HFFc6 (cell line): ENCODE data around the gene CORIN. TPM values are rescaled to one million over a fixed set of nuclear protein-coding genes. Genes with fewer than 3 reads are reported as not detected.

Experiments used
- DNase-seq: peaks from one replicate; pipeline ENCODE4 v3.0.0-alpha.2; 2018
- H3K27ac Mint-ChIP-seq: 2 replicates; pipeline ENCODE4 v1.8.0; 2020; ENCODE audit warnings: mild to moderate bottlenecking, mixed read lengths
- H3K27me3 Mint-ChIP-seq: 2 replicates; pipeline ENCODE4 v1.8.0; 2021; ENCODE audit warnings: mild to moderate bottlenecking, moderate library complexity, mixed read lengths; ENCODE audit not compliant: insufficient read depth
- H3K36me3 Mint-ChIP-seq: 2 replicates; pipeline ENCODE4 v1.8.0; 2021; ENCODE audit warnings: low read depth, mixed read lengths
- H3K4me1 Mint-ChIP-seq: 2 replicates; pipeline ENCODE4 v1.8.0; 2020; ENCODE audit warnings: low read depth, mixed read lengths
- H3K4me3 Mint-ChIP-seq: 2 replicates; pipeline ENCODE4 v1.8.0; 2020; ENCODE audit warnings: mild to moderate bottlenecking, moderate library complexity, mixed read lengths
- H3K9me3 Mint-ChIP-seq: 2 replicates; pipeline ENCODE4 v1.8.0; 2020; ENCODE audit warnings: mild to moderate bottlenecking, mixed read lengths
- total RNA-seq, 6 experiments: library from RNA; stranded (reverse); fragmentation: NEBNext Ultra II Directional; extraction: Animal tissue kit (Norgen Biotek cat#: 25700); gene quantifications; 2 replicates in 1 of 6; 3 replicates in 5 of 6; pipeline ENCODE4 v1.2.3, GENCODE V29; 2021
- TF ChIP-seq, protein P1 (sequence below): fragments of 200-600 bp; sonication (generic); IDR thresholded peaks from 2 replicates; pipeline ENCODE4 v1.5.0; 2021; ENCODE audit warnings: antibody characterized with exemption, mild to moderate bottlenecking

CORIN gene
- total RNA-seq, 6 experiments from 2014 or later: 0.07 to 1.0 (median 0.31) TPM

DNA sequence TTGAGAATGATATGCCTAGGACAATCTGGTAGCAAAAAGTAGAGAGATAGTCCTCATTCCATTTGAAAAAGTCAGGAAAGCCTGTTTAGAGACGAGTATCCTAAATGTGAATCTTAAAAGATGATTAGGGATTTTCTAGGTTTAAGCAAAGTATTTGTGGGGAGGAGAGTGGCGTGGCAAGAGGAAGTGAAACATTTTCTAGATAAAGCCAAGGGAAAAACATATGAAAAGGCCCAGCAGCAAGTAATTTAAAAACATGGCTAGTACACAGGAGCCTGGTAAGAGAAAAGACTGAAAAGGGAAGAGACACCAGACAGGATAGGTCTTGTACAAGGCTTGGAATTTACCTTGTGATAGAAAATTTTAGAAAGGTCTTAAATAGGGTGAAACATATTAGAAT is 45.9 kb downstream of the CORIN start:
- TF ChIP-seq, protein P1, sequence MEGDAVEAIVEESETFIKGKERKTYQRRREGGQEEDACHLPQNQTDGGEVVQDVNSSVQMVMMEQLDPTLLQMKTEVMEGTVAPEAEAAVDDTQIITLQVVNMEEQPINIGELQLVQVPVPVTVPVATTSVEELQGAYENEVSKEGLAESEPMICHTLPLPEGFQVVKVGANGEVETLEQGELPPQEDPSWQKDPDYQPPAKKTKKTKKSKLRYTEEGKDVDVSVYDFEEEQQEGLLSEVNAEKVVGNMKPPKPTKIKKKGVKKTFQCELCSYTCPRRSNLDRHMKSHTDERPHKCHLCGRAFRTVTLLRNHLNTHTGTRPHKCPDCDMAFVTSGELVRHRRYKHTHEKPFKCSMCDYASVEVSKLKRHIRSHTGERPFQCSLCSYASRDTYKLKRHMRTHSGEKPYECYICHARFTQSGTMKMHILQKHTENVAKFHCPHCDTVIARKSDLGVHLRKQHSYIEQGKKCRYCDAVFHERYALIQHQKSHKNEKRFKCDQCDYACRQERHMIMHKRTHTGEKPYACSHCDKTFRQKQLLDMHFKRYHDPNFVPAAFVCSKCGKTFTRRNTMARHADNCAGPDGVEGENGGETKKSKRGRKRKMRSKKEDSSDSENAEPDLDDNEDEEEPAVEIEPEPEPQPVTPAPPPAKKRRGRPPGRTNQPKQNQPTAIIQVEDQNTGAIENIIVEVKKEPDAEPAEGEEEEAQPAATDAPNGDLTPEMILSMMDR: no peak
- H3K27me3 Mint-ChIP-seq: peaks cover 2% of the 10 kb centered on the region; the same call in 1 of the 2 replicates
- H3K27ac Mint-ChIP-seq: no peak overlapping the region
- H3K4me1 Mint-ChIP-seq: no peaks in the 10 kb centered on the region
- no peak overlapping the region for H3K4me3 Mint-ChIP-seq
- no peaks in the 10 kb centered on the region for H3K9me3 Mint-ChIP-seq
- no peak for DNase-seq
- H3K36me3 Mint-ChIP-seq: no peaks in the 10 kb centered on the region

DNA sequence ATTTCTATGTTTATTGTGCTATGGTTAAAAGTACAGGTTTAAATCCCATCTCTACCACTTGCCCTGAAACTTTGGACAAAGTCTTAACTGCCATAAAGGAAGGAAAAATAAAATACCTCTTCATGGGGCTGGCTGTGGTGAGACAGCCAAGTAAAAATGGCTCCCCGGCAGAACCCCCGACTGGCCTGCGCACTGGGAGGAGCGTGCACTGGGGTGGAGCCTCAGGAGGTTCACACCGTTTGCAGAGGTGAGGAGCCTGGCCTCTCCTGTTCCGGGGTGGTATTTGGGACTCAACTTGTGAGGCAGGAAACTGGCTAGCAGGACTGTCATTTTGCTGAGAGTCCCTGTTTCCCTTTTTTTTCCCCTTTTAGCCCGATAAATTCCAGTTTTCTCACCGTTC is 47.8 kb downstream of the CORIN start:
- Mint-ChIP-seq H3K27ac (no peak overlapping the region), H3K36me3 (no peaks in the 10 kb centered on the region), H3K9me3 (no peaks in the 10 kb centered on the region), H3K4me3 (no peak overlapping the region), H3K4me1 (no peaks in the 10 kb centered on the region), H3K27me3 (peaks cover 3% of the 10 kb centered on the region)
- DNase-seq: no peak
- TF ChIP-seq, protein P1: no peak

DNA sequence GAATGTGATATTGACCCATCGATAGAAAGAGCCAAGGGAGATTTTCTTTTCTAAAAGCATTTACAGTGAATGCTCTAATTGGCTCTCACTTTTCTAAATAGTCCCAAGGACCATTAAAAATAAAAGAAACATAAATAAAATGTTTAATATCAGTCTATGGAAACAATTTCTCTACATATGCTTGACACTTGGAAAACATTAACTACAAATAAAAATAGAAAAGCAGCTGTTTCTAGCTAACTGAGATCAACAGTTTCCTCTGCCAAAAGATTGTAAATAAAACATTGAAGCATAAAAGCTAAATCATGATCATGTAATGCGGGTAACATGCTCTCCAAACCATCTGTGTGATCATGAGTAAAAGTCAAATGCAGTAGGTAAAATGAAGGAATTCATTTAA is 49.7 kb downstream of the CORIN start:
- TF ChIP-seq, protein P1: no peak
- Mint-ChIP-seq H3K9me3 (no peaks in the 10 kb centered on the region), H3K27me3 (peaks cover 3% of the 10 kb centered on the region), H3K36me3 (no peaks in the 10 kb centered on the region), H3K4me3 (no peak overlapping the region), H3K4me1 (no peaks in the 10 kb centered on the region), H3K27ac (no peak overlapping the region)
- no peak for DNase-seq

DNA sequence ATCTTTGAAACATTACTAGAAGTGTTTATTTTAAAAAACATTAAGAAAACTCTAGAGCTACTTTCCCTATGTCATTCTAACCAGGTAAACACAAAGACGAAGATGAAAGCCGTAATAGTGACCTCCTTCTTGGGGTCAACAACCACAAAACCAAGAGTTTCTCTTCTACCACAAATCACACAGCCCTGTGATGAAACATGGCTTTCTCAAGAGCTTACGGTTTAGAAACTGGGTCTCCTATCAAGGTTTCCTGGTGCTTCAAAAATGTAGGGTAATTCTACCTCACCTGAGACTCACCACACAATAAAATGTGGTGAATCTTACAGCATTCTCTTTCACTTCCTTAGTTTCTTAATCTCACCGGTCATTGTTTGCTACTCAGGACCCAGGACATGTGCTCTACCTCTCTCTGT is 50.9 kb downstream of the CORIN start:
- H3K36me3 Mint-ChIP-seq: no peaks in the 10 kb centered on the region
- no peak overlapping the region for H3K27ac Mint-ChIP-seq
- H3K4me1 Mint-ChIP-seq: no peaks in the 10 kb centered on the region
- DNase-seq: no peak
- TF ChIP-seq, protein P1: no peak
- H3K27me3 Mint-ChIP-seq: peaks cover 3% of the 10 kb centered on the region
- no peak overlapping the region for H3K4me3 Mint-ChIP-seq
- no peaks in the 10 kb centered on the region for H3K9me3 Mint-ChIP-seq

DNA sequence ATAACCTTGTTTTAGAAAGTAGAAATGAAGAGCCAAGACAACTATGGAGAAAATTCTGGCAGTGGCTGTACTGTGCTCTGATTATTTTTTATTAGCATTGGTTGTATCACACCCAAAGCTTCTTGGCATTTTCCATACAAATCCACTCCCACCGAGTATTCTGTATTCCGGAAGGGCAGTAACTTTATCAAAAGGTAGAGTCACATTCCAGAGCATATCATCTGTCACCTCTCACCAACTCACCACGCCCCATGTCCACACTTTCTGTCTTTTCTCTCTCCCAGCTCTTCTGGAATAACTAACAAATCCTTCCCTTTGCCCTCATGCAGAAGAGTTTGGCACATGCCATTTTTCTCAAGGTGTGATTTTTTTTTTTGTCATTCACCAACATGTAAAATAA is 52.7 kb downstream of the CORIN start:
- Mint-ChIP-seq H3K4me3 (no peak overlapping the region), H3K4me1 (no peaks in the 10 kb centered on the region), H3K27ac (no peak overlapping the region), H3K9me3 (no peaks in the 10 kb centered on the region), H3K36me3 (no peaks in the 10 kb centered on the region), H3K27me3 (peaks cover 3% of the 10 kb centered on the region)
- DNase-seq: no peak
- TF ChIP-seq, protein P1: no peak

DNA sequence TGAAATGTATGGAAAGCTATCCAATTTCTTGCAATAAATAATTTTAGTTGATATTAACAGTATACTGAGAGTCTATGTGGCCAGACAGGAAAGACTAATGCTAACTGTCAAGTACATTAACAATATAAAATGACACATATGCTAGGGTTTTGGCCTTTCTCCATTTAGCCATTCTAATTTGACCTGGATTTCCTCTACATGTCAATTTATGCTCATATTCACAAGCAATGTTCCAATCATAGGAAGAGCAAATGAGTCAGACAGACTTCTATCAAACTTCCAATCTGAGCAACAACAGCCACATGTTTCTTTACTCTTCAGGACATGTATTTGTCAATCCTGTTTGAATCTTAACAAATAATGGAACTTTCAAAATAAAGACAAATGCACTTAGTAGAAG is 53.6 kb downstream of the CORIN start:
- DNase-seq: no peak
- Mint-ChIP-seq H3K4me3 (no peak overlapping the region), H3K36me3 (no peaks in the 10 kb centered on the region), H3K9me3 (no peaks in the 10 kb centered on the region), H3K27me3 (peaks cover 3% of the 10 kb centered on the region), H3K27ac (no peak overlapping the region), H3K4me1 (no peaks in the 10 kb centered on the region)
- TF ChIP-seq, protein P1: no peak
